OCI-LY7 (cell line): ENCODE measurements around the gene INS. TPM values are rescaled to one million over a fixed set of nuclear protein-coding genes. Genes with fewer than 3 reads are reported as not detected.

Experiments used
- BruUV-seq: library from RNA; stranded (reverse); fragments of 400-500 nt; replicated peaks from 2 replicates; lab custom pipeline; 2021; lab: Mats Ljungman, UMichigan
- CTCF ChIA-PET: fragments of 300-600 bp; sonication (Branson Sonifier 250); formaldehyde crosslinking; loops from one replicate; lab custom pipeline; 2022; ENCODE audit warnings: antibody characterized with exemption; ENCODE audit not compliant: unreplicated experiment; lab: Charles Lee
- POLR2A ChIA-PET: fragments of 300-600 bp; sonication (Branson Sonifier 250); formaldehyde crosslinking; loops from one replicate; lab custom pipeline; 2022; ENCODE audit warnings: antibody characterized with exemption; lab: Charles Lee
- DNase-seq: peaks from one replicate; pipeline ENCODE4 v3.0.0-alpha.2; 2015; ENCODE audit warnings: low spot score
- H2AFZ ChIP-seq: fragments of 200-600 bp; sonication (generic), shearing (Covaris generic); 2 replicates; pipeline ENCODE4 v1.6.1; 2014; ENCODE audit warnings: mild to moderate bottlenecking, antibody characterized with exemption, low read length, moderate library complexity
- H3K27ac ChIP-seq: fragments of 200-600 bp; sonication (generic); 2 replicates; pipeline ENCODE4 v1.5.1; 2014; ENCODE audit warnings: mixed run types, low read depth, mild to moderate bottlenecking, moderate library complexity, low read length, inconsistent platforms; ENCODE audit not compliant: poor library complexity, severe bottlenecking
- H3K36me3 ChIP-seq: fragments of 200-600 bp; sonication (generic); 2 replicates; pipeline ENCODE4 v1.6.1; 2014; ENCODE audit warnings: mild to moderate bottlenecking, antibody characterized with exemption, low read length, moderate library complexity, mixed read lengths; ENCODE audit not compliant: insufficient read depth
- H3K4me1 ChIP-seq: fragments of 200-600 bp; sonication (generic); 2 replicates; pipeline ENCODE4 v1.5.1; 2014; ENCODE audit warnings: mild to moderate bottlenecking, low read length; ENCODE audit not compliant: insufficient read depth, poor library complexity, severe bottlenecking
- H3K4me2 ChIP-seq: fragments of 200-600 bp; sonication (generic); 2 replicates; pipeline ENCODE4 v1.6.1; 2014; ENCODE audit warnings: mild to moderate bottlenecking, low read length
- H3K4me3 ChIP-seq: fragments of 200-600 bp; sonication (generic); 2 replicates; pipeline ENCODE4 v1.5.1; 2014; ENCODE audit warnings: mild to moderate bottlenecking, low read depth, low read length; ENCODE audit not compliant: poor library complexity, severe bottlenecking
- H3K79me2 ChIP-seq: fragments of 200-600 bp; sonication (generic); 2 replicates; pipeline ENCODE4 v1.6.1; 2016; ENCODE audit warnings: low read depth, mild to moderate bottlenecking, low read length, moderate library complexity, mixed read lengths; ENCODE audit not compliant: insufficient read depth
- H3K9me2 ChIP-seq: fragments of 200-600 bp; sonication (generic); 2 replicates; pipeline ENCODE4 v1.6.1; 2016; ENCODE audit warnings: mild to moderate bottlenecking, low read length, mixed read lengths; ENCODE audit not compliant: insufficient read depth
- H3K9me3 ChIP-seq: fragments of 200-600 bp; sonication (generic); 2 replicates; pipeline ENCODE4 v1.6.1; 2014; ENCODE audit warnings: mild to moderate bottlenecking, mixed run types, low read length, mixed read lengths
- H4K20me1 ChIP-seq: fragments of 200-600 bp; sonication (generic); 2 replicates; pipeline ENCODE4 v1.6.1; 2014; ENCODE audit warnings: mild to moderate bottlenecking, antibody characterized with exemption, low read length, moderate library complexity, mixed read lengths; ENCODE audit not compliant: insufficient read depth
- CTCF ChIP-seq: fragments of 200-600 bp; sonication (generic); conservative IDR thresholded peaks from 2 replicates; pipeline ENCODE4 v1.5.1; 2014; ENCODE audit warnings: mild to moderate bottlenecking, antibody characterized with exemption, low read length, moderate library complexity, mixed read lengths
- EZH2phosphoT487 ChIP-seq: fragments of 200-600 bp; sonication (generic); IDR thresholded peaks from 2 replicates; pipeline ENCODE4 v1.6.1; 2018; ENCODE audit warnings: low read depth, borderline replicate concordance, mild to moderate bottlenecking, mixed run types, antibody characterized with exemption, low read length, moderate library complexity, mixed read lengths
- intact Hi-C: fragments of 100-400 bp; cut with micrococcal nuclease; formaldehyde crosslinking; loops from one replicate; pipeline ENCODE4 v1.10.0; 2022; ENCODE audit not compliant: unreplicated experiment
- total RNA-seq, 2 experiments: library from RNA; depleted of rRNA in 1 of 2; stranded (reverse); fragments of >200 nt in 1 of 2; shearing (Covaris generic) in 1 of 2; gene quantifications; 2 replicates each; pipeline ENCODE4 v1.2.3, GENCODE V29; 2014 to 2022

Gene INS
- total RNA-seq, 2 experiments from 2014 or later, result not detected

GRCh38 chr11:2136952-2137201 is 24.1 kb downstream of the INS start:
- Histone ChIP-seq H3K9me3 (no peaks in the 10 kb centered on the region), H3K4me3 (no peak overlapping the region), H3K4me2 (no peak overlapping the region), H3K27ac (no peak overlapping the region), H4K20me1 (no peaks in the 10 kb centered on the region), H3K79me2 (no peaks in the 10 kb centered on the region), H3K4me1 (no peaks in the 10 kb centered on the region), H2AFZ (no peak overlapping the region), H3K36me3 (no peaks in the 10 kb centered on the region), H3K9me2 (no peaks in the 10 kb centered on the region)
- POLR2A ChIA-PET, result no interaction called here
- DNase-seq, result no peak
- intact Hi-C loops, result no loop called here
- TF ChIP-seq EZH2phosphoT487, result no peak
- BruUV-seq, result no TSS peak
- CTCF ChIA-PET, result no interaction called here

- no peak for TF ChIP-seq EZH2phosphoT487
- TF ChIP-seq CTCF, result no peak
- Histone ChIP-seq H3K4me1 (no peaks in the 10 kb centered on the region), H3K79me2 (no peaks in the 10 kb centered on the region), H3K4me2 (no peak overlapping the region), H3K9me3 (no peaks in the 10 kb centered on the region), H2AFZ (no peak overlapping the region), H3K36me3 (no peaks in the 10 kb centered on the region), H3K4me3 (no peak overlapping the region), H3K27ac (no peak overlapping the region), H4K20me1 (no peaks in the 10 kb centered on the region), H3K9me2 (no peaks in the 10 kb centered on the region)
- ChIA-PET POLR2A (no interaction called here), CTCF (no interaction called here)
- BruUV-seq, result no TSS peak
- no peak for DNase-seq
- intact Hi-C loops, result no loop called here
Measured at GRCh38 chr11:2136209-2136951, 24.6 kb downstream of the INS start.

GRCh38 chr11:2135648-2136201 is 25.3 kb downstream of the INS start:
- no TSS peak for BruUV-seq
- H3K9me3 ChIP-seq, result no peaks in the 10 kb centered on the region
- H3K4me1 ChIP-seq, result no peaks in the 10 kb centered on the region
- ChIA-PET POLR2A (no interaction called here), CTCF (no interaction called here)
- DNase-seq, result no peak
- no peaks in the 10 kb centered on the region for H3K9me2 ChIP-seq
- no peak overlapping the region for H3K4me2 ChIP-seq
- TF ChIP-seq CTCF (no peak), EZH2phosphoT487 (no peak)
- no peak overlapping the region for H3K27ac ChIP-seq
- H3K36me3 ChIP-seq, result no peaks in the 10 kb centered on the region
- H3K79me2 ChIP-seq, result no peaks in the 10 kb centered on the region
- no peak overlapping the region for H3K4me3 ChIP-seq
- intact Hi-C loops, result no loop called here
- H2AFZ ChIP-seq, result no peak overlapping the region
- no peaks in the 10 kb centered on the region for H4K20me1 ChIP-seq
